SU-DHL-6 (cell line): Measurements from ENCODE around the gene BID.

Source experiments
- H2AFZ ChIP-seq: fragments of 200-600 bp; sonication (generic); 2 replicates; pipeline ENCODE4 v1.6.1; 2014; ENCODE audit warnings: low read depth, mild to moderate bottlenecking, moderate library complexity, mixed read lengths, antibody characterized with exemption, low read length; ENCODE audit not compliant: severe bottlenecking
- H3F3A ChIP-seq: fragments of 200-600 bp; shearing (Covaris generic); 2 replicates; pipeline ENCODE4 v1.6.0; 2016; ENCODE audit warnings: antibody characterized with exemption, mild to moderate bottlenecking; ENCODE audit not compliant: insufficient read depth
- H3K27ac ChIP-seq: fragments of 200-600 bp; sonication (generic); 2 replicates; pipeline ENCODE4 v1.5.1; 2016; ENCODE audit warnings: low read depth, mild to moderate bottlenecking, low read length, moderate library complexity, mixed read lengths
- H3K27me3 ChIP-seq: fragments of 200-600 bp; sonication (generic), shearing (Covaris generic); 2 replicates; pipeline ENCODE4 v1.6.0; 2014; ENCODE audit warnings: mild to moderate bottlenecking, low read length
- H3K36me3 ChIP-seq: fragments of 200-600 bp; sonication (generic); 2 replicates; pipeline ENCODE4 v1.6.1; 2014; ENCODE audit warnings: mild to moderate bottlenecking, low read length, mixed read lengths
- H3K4me2 ChIP-seq: fragments of 300-600, 200-600 bp; shearing (Covaris generic), sonication (generic); 2 replicates; pipeline ENCODE4 v1.6.0; 2014; ENCODE audit warnings: low read length, low read depth, mild to moderate bottlenecking; ENCODE audit not compliant: poor library complexity, severe bottlenecking
- H3K4me3 ChIP-seq: fragments of 200-600 bp; sonication (generic); 2 replicates; pipeline ENCODE4 v1.5.1; 2014; ENCODE audit warnings: antibody characterized with exemption, low read length, mild to moderate bottlenecking, mixed read lengths; ENCODE audit not compliant: insufficient read depth, poor library complexity, severe bottlenecking
- H3K79me2 ChIP-seq: fragments of 200-600 bp; sonication (generic); 2 replicates; pipeline ENCODE4 v1.6.1; 2014; ENCODE audit warnings: mild to moderate bottlenecking, low read length, moderate library complexity; ENCODE audit not compliant: insufficient read depth
- H3K9ac ChIP-seq: fragments of 200-600 bp; sonication (generic); 2 replicates; pipeline ENCODE4 v1.7.0; 2014; ENCODE audit warnings: mild to moderate bottlenecking, low read length
- H3K9me2 ChIP-seq: fragments of 200-600 bp; sonication (generic); replicated peaks from 2 replicates; pipeline ENCODE4 v1.6.1; 2014; ENCODE audit warnings: low read length; ENCODE audit not compliant: insufficient read depth
- H3K9me3 ChIP-seq: fragments of 200-600 bp; sonication (generic); 2 replicates; pipeline ENCODE4 v1.6.1; 2014; ENCODE audit warnings: low read length, mixed read lengths; ENCODE audit not compliant: insufficient read depth
- H4K20me1 ChIP-seq: fragments of 200-600 bp; sonication (generic); 2 replicates; pipeline ENCODE4 v1.6.1; 2014; ENCODE audit warnings: low read depth, mild to moderate bottlenecking, antibody characterized with exemption, low read length, moderate library complexity, mixed read lengths
- EZH2phosphoT487 ChIP-seq: fragments of 200-600 bp; sonication (generic), shearing (Covaris generic); conservative IDR thresholded peaks from 2 replicates; pipeline ENCODE4 v1.6.1; 2018; ENCODE audit warnings: mild to moderate bottlenecking, antibody characterized with exemption, low read length, moderate library complexity, mixed read lengths
- TF ChIP-seq, protein P1 (sequence below): fragments of 200-600 bp; sonication (generic); IDR thresholded peaks from one replicate; pipeline ENCODE4 v1.5.1; 2017; ENCODE audit warnings: antibody characterized with exemption, mild to moderate bottlenecking, low read length, moderate library complexity; ENCODE audit not compliant: insufficient read depth, poor library complexity, severe bottlenecking

BID gene

DNA sequence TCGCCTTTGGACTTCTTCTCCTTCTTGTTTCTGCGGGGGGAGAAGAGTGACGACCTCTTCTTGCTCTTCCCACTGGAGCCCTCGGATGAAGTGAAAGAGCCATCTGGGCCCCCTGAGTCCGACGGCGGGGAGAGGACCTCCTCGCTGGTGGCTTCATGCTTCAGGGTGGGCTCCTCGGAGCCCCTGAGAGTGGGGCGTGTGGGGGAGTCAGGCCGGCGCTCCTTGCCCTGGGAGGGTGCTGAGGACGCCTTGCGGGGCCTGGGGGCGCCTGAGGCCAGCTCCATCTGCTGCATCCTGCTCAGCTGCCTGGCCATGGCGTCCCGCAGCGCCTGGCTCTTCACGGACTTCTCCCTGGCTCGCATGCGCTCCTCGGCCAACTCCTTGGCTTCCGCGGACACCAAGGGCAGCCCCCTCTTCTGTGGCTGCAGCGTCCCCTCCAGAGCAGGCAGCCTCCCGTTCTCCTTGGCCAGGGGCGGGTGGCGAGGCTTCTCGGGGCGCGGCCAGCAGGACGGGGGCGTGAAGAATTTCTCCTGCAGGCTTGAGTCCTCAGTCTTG, 43.3 kb upstream of the BID start:
- Histone ChIP-seq H3F3A (no peaks in the 10 kb centered on the region), H3K9me2 (no peaks in the 10 kb centered on the region), H3K4me2 (no peak overlapping the region), H3K9me3 (no peaks in the 10 kb centered on the region), H3K9ac (no peak overlapping the region), H3K27me3 (no peaks in the 10 kb centered on the region), H3K27ac (no peak overlapping the region), H3K4me3 (no peak overlapping the region), H4K20me1 (no peaks in the 10 kb centered on the region), H3K79me2 (no peaks in the 10 kb centered on the region), H2AFZ (no peak overlapping the region), H3K36me3 (no peaks in the 10 kb centered on the region)
- TF ChIP-seq, protein P1, sequence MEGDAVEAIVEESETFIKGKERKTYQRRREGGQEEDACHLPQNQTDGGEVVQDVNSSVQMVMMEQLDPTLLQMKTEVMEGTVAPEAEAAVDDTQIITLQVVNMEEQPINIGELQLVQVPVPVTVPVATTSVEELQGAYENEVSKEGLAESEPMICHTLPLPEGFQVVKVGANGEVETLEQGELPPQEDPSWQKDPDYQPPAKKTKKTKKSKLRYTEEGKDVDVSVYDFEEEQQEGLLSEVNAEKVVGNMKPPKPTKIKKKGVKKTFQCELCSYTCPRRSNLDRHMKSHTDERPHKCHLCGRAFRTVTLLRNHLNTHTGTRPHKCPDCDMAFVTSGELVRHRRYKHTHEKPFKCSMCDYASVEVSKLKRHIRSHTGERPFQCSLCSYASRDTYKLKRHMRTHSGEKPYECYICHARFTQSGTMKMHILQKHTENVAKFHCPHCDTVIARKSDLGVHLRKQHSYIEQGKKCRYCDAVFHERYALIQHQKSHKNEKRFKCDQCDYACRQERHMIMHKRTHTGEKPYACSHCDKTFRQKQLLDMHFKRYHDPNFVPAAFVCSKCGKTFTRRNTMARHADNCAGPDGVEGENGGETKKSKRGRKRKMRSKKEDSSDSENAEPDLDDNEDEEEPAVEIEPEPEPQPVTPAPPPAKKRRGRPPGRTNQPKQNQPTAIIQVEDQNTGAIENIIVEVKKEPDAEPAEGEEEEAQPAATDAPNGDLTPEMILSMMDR = no peak
- no peak for TF ChIP-seq EZH2phosphoT487

DNA sequence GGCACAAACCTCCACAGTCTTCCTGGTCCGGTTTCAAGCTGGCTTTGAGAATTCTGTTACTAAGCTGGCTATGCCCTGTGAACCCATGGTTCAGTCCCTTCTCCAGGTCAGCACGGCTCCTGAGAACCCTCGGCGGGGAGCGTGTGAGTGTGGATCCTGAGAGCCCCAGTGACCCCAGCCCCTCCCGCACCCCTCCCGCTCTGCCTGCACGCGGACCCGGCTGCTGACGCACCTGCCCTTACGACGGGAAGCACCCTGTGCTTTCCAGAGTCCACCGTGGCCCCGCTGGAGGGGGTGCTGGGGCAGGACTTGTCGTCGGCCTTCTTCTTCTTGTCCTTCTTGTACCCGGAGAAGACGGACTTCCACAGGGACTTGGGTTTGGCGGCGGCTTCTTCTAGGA, 42.8 kb upstream of the BID start:
- H3K9me2 ChIP-seq = no peaks in the 10 kb centered on the region
- no peaks in the 10 kb centered on the region for H4K20me1 ChIP-seq
- no peaks in the 10 kb centered on the region for H3K27me3 ChIP-seq
- no peak overlapping the region for H3K9ac ChIP-seq
- no peaks in the 10 kb centered on the region for H3F3A ChIP-seq
- no peak overlapping the region for H3K4me3 ChIP-seq
- no peaks in the 10 kb centered on the region for H3K79me2 ChIP-seq
- no peak for TF ChIP-seq EZH2phosphoT487
- TF ChIP-seq, protein P1 = no peak
- H3K9me3 ChIP-seq = no peaks in the 10 kb centered on the region
- H3K27ac ChIP-seq = no peak overlapping the region
- H3K36me3 ChIP-seq = no peaks in the 10 kb centered on the region
- no peak overlapping the region for H2AFZ ChIP-seq
- no peak overlapping the region for H3K4me2 ChIP-seq

DNA sequence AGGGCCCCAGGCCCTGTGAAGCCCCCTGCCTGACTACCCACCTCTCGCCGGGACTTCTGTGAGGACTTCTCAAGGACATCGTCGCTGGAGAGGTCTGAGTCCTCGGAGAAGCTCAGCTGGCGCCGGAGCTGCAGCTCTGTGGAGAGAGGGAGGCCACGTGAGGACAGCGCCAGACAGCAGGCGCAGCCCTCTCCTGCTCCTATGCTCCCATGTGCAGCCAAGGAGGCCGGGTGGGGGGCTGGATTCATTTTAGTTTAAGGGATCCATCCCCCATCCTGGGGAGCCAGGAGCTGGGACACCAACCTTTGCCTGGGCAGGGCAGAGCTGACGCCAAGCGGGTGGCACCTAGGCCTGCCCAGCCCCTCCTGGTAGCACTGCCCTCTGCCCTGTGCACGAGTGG, 42.4 kb upstream of the BID start:
- Histone ChIP-seq H3K79me2 (no peaks in the 10 kb centered on the region), H3F3A (no peaks in the 10 kb centered on the region), H3K4me2 (no peak overlapping the region), H2AFZ (no peak overlapping the region), H3K9ac (no peak overlapping the region), H3K9me3 (no peaks in the 10 kb centered on the region), H3K27ac (no peak overlapping the region), H4K20me1 (no peaks in the 10 kb centered on the region), H3K36me3 (no peaks in the 10 kb centered on the region), H3K4me3 (no peak overlapping the region), H3K9me2 (no peaks in the 10 kb centered on the region), H3K27me3 (no peaks in the 10 kb centered on the region)
- TF ChIP-seq EZH2phosphoT487 = no peak
- TF ChIP-seq, protein P1 = no peak
